Cardiac fibroblast (primary cell): ENCODE measurements around the gene GRAMD4.

Source experiments
- DNase-seq, 2 donors: peaks; one replicate each; pipeline versions ENCODE4 v3.0.0 to v3.0.0-alpha.2; 2010; ENCODE audit warnings: low read depth in 2 of 2
- H3K4me3 ChIP-seq, 2 donors: replicated peaks in 1 of 2; 1 replicate in 1 of 2; 2 replicates in 1 of 2; pipeline ENCODE4 v1.5.1; 2011; ENCODE audit warnings: low read depth in 2 of 2, low read length in 2 of 2, mild to moderate bottlenecking in 2 of 2, moderate library complexity in 1 of 2
- CTCF ChIP-seq: IDR thresholded peaks from one replicate; pipeline ENCODE4 v1.5.1; 2011; ENCODE audit warnings: low read depth, mild to moderate bottlenecking, low read length, inconsistent platforms

GRAMD4 gene

GRCh38 chr22:46673205-46673604 is 53.0 kb downstream of the GRAMD4 start:
- H3K4me3 ChIP-seq, result no peak overlapping the region
- no peak for DNase-seq
- TF ChIP-seq CTCF, result no peak

- H3K4me3 ChIP-seq, result no peak overlapping the region
- TF ChIP-seq CTCF, result no peak
- DNase-seq, result no peak
Observed at GRCh38 chr22:46673662-46674236, 53.6 kb downstream of the GRAMD4 start.

GRCh38 chr22:46674367-46674781 is 54.2 kb downstream of the GRAMD4 start:
- no peak overlapping the region for H3K4me3 ChIP-seq

GRCh38 chr22:46674906-46675305 is 54.7 kb downstream of the GRAMD4 start:
- TF ChIP-seq CTCF, result no peak
- DNase-seq, result no peak
- H3K4me3 ChIP-seq, result no peak overlapping the region

More at GRCh38 chr22:46674367-46674781, 54.2 kb downstream of the GRAMD4 start:
- no peak for DNase-seq
- no peak for TF ChIP-seq CTCF

GRCh38 chr22:46675479-46675878 is 55.3 kb downstream of the GRAMD4 start:
- no peak overlapping the region for H3K4me3 ChIP-seq
- DNase-seq, result no peak
- no peak for TF ChIP-seq CTCF

GRCh38 chr22:46675938-46676337 is 55.8 kb downstream of the GRAMD4 start:
- TF ChIP-seq CTCF, result no peak
- no peak for DNase-seq
- no peak overlapping the region for H3K4me3 ChIP-seq

- H3K4me3 ChIP-seq, result no peak overlapping the region
- TF ChIP-seq CTCF, result no peak
- no peak for DNase-seq
Observed at GRCh38 chr22:46676479-46676878, 56.3 kb downstream of the GRAMD4 start.
